HCT116 (cell line): ENCODE data around the gene PFN3.

ENCODE experiments used
- CEBPB ChIP-seq: IDR thresholded peaks from 2 replicates; pipeline ENCODE4 v1.6.1; 2012; ENCODE audit warnings: low read depth
- EZH2 ChIP-seq: fragments of 200-600 bp; sonication (generic); IDR thresholded peaks from 2 replicates; pipeline ENCODE4 v1.6.1; 2017; ENCODE audit warnings: antibody characterized with exemption, mixed run types
- EZH2phosphoT487 ChIP-seq: fragments of 200-600 bp; IDR thresholded peaks from 2 replicates; pipeline ENCODE4 v1.6.1; 2018; ENCODE audit warnings: antibody characterized with exemption, borderline replicate concordance
- FOSL1 ChIP-seq: IDR thresholded peaks from 2 replicates; pipeline ENCODE4 v1.6.1; 2012; ENCODE audit warnings: low read depth
- SIN3A ChIP-seq: IDR thresholded peaks from 2 replicates; pipeline ENCODE4 v1.6.1; 2012; ENCODE audit warnings: low read depth
- SP1 ChIP-seq: IDR thresholded peaks from 2 replicates; pipeline ENCODE4 v1.6.1; 2012; ENCODE audit warnings: low read depth
- YY1 ChIP-seq: IDR thresholded peaks from 2 replicates; pipeline ENCODE4 v1.6.1; 2011; ENCODE audit warnings: low read length, low read depth, moderate library complexity, mild to moderate bottlenecking; ENCODE audit not compliant: insufficient replicate concordance; ENCODE audit errors: extremely low read depth
- TF ChIP-seq, protein P1 (sequence below), 3 experiments: fragments of 200-600 bp in 1 of 3; sonication (generic) in 1 of 3; IDR thresholded peaks in 2 of 3; conservative IDR thresholded peaks in 1 of 3; 2 replicates each; pipeline ENCODE4 v1.5.1; 2012 to 2017; ENCODE audit warnings: low read depth in 2 of 3, low read length in 2 of 3, antibody characterized with exemption in 1 of 3, borderline replicate concordance in 1 of 3, control low read depth in 1 of 3, mild to moderate bottlenecking in 1 of 3, mixed read lengths in 1 of 3, mixed run types in 1 of 3, moderate library complexity in 1 of 3; ENCODE audit not compliant: insufficient read depth in 1 of 3

- TF ChIP-seq, protein P1, sequence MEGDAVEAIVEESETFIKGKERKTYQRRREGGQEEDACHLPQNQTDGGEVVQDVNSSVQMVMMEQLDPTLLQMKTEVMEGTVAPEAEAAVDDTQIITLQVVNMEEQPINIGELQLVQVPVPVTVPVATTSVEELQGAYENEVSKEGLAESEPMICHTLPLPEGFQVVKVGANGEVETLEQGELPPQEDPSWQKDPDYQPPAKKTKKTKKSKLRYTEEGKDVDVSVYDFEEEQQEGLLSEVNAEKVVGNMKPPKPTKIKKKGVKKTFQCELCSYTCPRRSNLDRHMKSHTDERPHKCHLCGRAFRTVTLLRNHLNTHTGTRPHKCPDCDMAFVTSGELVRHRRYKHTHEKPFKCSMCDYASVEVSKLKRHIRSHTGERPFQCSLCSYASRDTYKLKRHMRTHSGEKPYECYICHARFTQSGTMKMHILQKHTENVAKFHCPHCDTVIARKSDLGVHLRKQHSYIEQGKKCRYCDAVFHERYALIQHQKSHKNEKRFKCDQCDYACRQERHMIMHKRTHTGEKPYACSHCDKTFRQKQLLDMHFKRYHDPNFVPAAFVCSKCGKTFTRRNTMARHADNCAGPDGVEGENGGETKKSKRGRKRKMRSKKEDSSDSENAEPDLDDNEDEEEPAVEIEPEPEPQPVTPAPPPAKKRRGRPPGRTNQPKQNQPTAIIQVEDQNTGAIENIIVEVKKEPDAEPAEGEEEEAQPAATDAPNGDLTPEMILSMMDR (IDR thresholded peaks at IDR 0.05 in 2 of 3, conservative IDR thresholded peaks at IDR 0.05 in 1 of 3; ENCODE audit: borderline replicate concordance in 1 of 3, insufficient read depth in 1 of 3, low read depth in 2 of 3, low read length in 2 of 3), result peak in 2 of 3 experiments; percentile 40 to 51; a peak in 4 of 6 replicates
- no peak for TF ChIP-seq CEBPB
- TF ChIP-seq FOSL1, result no peak
- no peak for TF ChIP-seq YY1
- TF ChIP-seq EZH2, result no peak
- no peak for TF ChIP-seq EZH2phosphoT487
- no peak for TF ChIP-seq SP1
- no peak for TF ChIP-seq SIN3A
Observed at GRCh38 chr5:177382423-177383029, 17.9 kb downstream of the PFN3 start.
